Transverse colon (tissue), 4 donors: ENCODE data around the gene HLA-DQA1. TPM values are rescaled to one million over a fixed set of nuclear protein-coding genes. Genes with fewer than 3 reads are reported as not detected.

Experiments
- DNase-seq: peaks from one replicate; pipeline ENCODE4 v3.0.0-alpha.2; 2019
- H3K27ac ChIP-seq, 4 donors: fragments of 200-600 bp; sonication (generic); 2 replicates each; pipeline ENCODE4 v1.5.1; 2016 to 2018; ENCODE audit warnings: inconsistent platforms in 4 of 4
- H3K27me3 ChIP-seq: fragments of 200-600 bp; sonication (generic); 2 replicates; pipeline ENCODE4 v1.5.1; 2017; ENCODE audit warnings: inconsistent platforms
- H3K36me3 ChIP-seq, 4 donors: fragments of 200-600 bp; sonication (generic); 2 replicates each; pipeline ENCODE4 v1.5.1; 2017 to 2019; ENCODE audit warnings: inconsistent platforms in 4 of 4
- H3K4me1 ChIP-seq, 4 donors: fragments of 200-600 bp; sonication (generic); 2 replicates each; pipeline ENCODE4 v1.5.1; 2017 to 2020; ENCODE audit warnings: inconsistent platforms in 4 of 4
- H3K4me3 ChIP-seq, 4 donors: fragments of 200-600 bp; sonication (generic); 1 replicate in 1 of 4; 2 replicates in 3 of 4; pipeline versions ENCODE4 v1.5.1 to v1.6.1; 2017 to 2019; ENCODE audit warnings: inconsistent platforms in 4 of 4
- H3K9me3 ChIP-seq, 2 donors: fragments of 200-600 bp; sonication (generic); 2 replicates each; pipeline ENCODE4 v1.5.1; 2017 to 2019; ENCODE audit warnings: inconsistent platforms in 2 of 2
- CTCF ChIP-seq, 5 experiments: fragments of 200-600 bp in 3 of 5; fragments of 450-650 bp in 2 of 5; sonication (generic) in 3 of 5; IDR thresholded peaks; 1 replicate in 2 of 5; 2 replicates in 3 of 5; pipeline ENCODE4 v1.5.1; 2016 to 2017; ENCODE audit warnings: antibody characterized with exemption in 5 of 5, inconsistent platforms in 3 of 5, mild to moderate bottlenecking in 2 of 5, moderate library complexity in 1 of 5
- EP300 ChIP-seq: sonication (generic); formaldehyde crosslinking; IDR thresholded peaks from one replicate; pipeline ENCODE4 v1.6.1; 2017; ENCODE audit warnings: antibody characterized with exemption, low read depth
- POLR2A ChIP-seq: fragments of 450-650 bp; IDR thresholded peaks from one replicate; pipeline ENCODE4 v1.6.1; 2016; ENCODE audit warnings: antibody characterized with exemption, mild to moderate bottlenecking, moderate library complexity
- POLR2AphosphoS5 ChIP-seq, 3 donors: sonication (generic); formaldehyde crosslinking; IDR thresholded peaks; one replicate each; pipeline ENCODE4 v1.6.1; 2016; ENCODE audit warnings: antibody characterized with exemption in 3 of 3
- WGBS, 2 donors: methylation state at CpG; one replicate each; pipeline ENCODE4 v1.1.5; 2018; ENCODE audit warnings: low coverage in 1 of 2; 5-methylcytosine and 5-hydroxymethylcytosine counted together
- in situ Hi-C, 4 donors: fragments of 200-750 bp; cut with MboI; loops; one replicate each; pipeline versions ENCODE4 v1.15.0 to v1.15.1; 2017; ENCODE audit warnings: low sequenced_read_pairs in 3 of 4, low pct_ligation_motif_present in 1 of 4, low pct_unique_long_range_greater_than_20kb in 1 of 4
- intact Hi-C: fragments of 100-400 bp; cut with DNase I; formaldehyde crosslinking; loops from one replicate; pipeline ENCODE4 v1.15.1; 2023; ENCODE audit warnings: low total_unique reads
- total RNA-seq, 4 donors: library from RNA; depleted of rRNA; stranded (reverse); fragments of >200 nt; gene quantifications; one replicate each; pipeline ENCODE4 v1.1.0, GENCODE V29; 2016

Gene HLA-DQA1
- total RNA-seq, 4 donors from 2014 or later: 0.41 to 4.5 (median 3.2) TPM; not detected in 1

GRCh38 chr6:32623693-32624092, 13.5 kb upstream of the HLA-DQA1 start:
- Histone ChIP-seq H3K27ac (no peak overlapping the region), H3K4me3 (no peak overlapping the region), H3K4me1 (no peaks in the 10 kb centered on the region), H3K36me3 (no peaks in the 10 kb centered on the region), H3K9me3 (no peaks in the 10 kb centered on the region), H3K27me3 (no peaks in the 10 kb centered on the region)
- in situ Hi-C loops: no loop called here
- TF ChIP-seq POLR2AphosphoS5 (IDR thresholded peaks at IDR 0.05) (no peak), EP300 (no peak), CTCF (IDR thresholded peaks at IDR 0.05) (no peak), POLR2A (no peak)
- intact Hi-C loops: no loop called here
- no peak for DNase-seq

GRCh38 chr6:32624565-32624964, 12.6 kb upstream of the HLA-DQA1 start:
- TF ChIP-seq EP300: no peak
- TF ChIP-seq POLR2A: no peak
- no peak for TF ChIP-seq CTCF (IDR thresholded peaks at IDR 0.05)
- no peak for TF ChIP-seq POLR2AphosphoS5 (IDR thresholded peaks at IDR 0.05)
- Histone ChIP-seq H3K27ac (no peak overlapping the region), H3K9me3 (no peaks in the 10 kb centered on the region), H3K36me3 (no peaks in the 10 kb centered on the region), H3K4me3 (no peak overlapping the region), H3K27me3 (no peaks in the 10 kb centered on the region), H3K4me1 (no peaks in the 10 kb centered on the region)
- WGBS, 2 donors: 0% methylated on average over 1 of the region's 3 CpGs
- in situ Hi-C loops (no loop called here), intact Hi-C loops (no loop called here)
- no peak for DNase-seq

GRCh38 chr6:32625137-32625536, 12.1 kb upstream of the HLA-DQA1 start:
- DNase-seq: no peak
- intact Hi-C loops: no loop called here
- TF ChIP-seq POLR2AphosphoS5 (IDR thresholded peaks at IDR 0.05) (no peak), POLR2A (no peak), CTCF (IDR thresholded peaks at IDR 0.05) (no peak), EP300 (no peak)
- Histone ChIP-seq H3K27ac (no peak overlapping the region), H3K36me3 (no peaks in the 10 kb centered on the region), H3K4me3 (no peak overlapping the region), H3K27me3 (no peaks in the 10 kb centered on the region), H3K9me3 (no peaks in the 10 kb centered on the region), H3K4me1 (no peaks in the 10 kb centered on the region)
- 30 to 36% methylated on average over 3 to 5 of the region's 5 CpGs for WGBS, 2 donors
- in situ Hi-C loops: no loop called here

GRCh38 chr6:32627249-32627648, 10.0 kb upstream of the HLA-DQA1 start:
- no peak for DNase-seq
- 0 to 53% methylated on average over 1 to 3 of the region's 3 CpGs for WGBS, 2 donors
- Histone ChIP-seq H3K36me3 (no peaks in the 10 kb centered on the region), H3K27me3 (no peaks in the 10 kb centered on the region), H3K27ac (no peak overlapping the region), H3K4me3 (no peak overlapping the region), H3K4me1 (no peaks in the 10 kb centered on the region), H3K9me3 (no peaks in the 10 kb centered on the region)
- intact Hi-C loops (no loop called here), in situ Hi-C loops (no loop called here)
- TF ChIP-seq EP300: no peak
- TF ChIP-seq CTCF (IDR thresholded peaks at IDR 0.05): no peak
- TF ChIP-seq POLR2A: no peak
- TF ChIP-seq POLR2AphosphoS5 (IDR thresholded peaks at IDR 0.05): no peak
